Measurements from ENCODE around the gene TRIM65. TPM values are rescaled to one million over a fixed set of nuclear protein-coding genes. Genes with fewer than 3 reads are reported as not detected.
A peak's percentile ranks its signal among the peaks of the same experiment; 100 is the strongest.

The TRIM65 gene
- total and polyA plus RNA-seq, 2 donors from 2014 or later = 11.5 to 23.6 TPM

DNA sequence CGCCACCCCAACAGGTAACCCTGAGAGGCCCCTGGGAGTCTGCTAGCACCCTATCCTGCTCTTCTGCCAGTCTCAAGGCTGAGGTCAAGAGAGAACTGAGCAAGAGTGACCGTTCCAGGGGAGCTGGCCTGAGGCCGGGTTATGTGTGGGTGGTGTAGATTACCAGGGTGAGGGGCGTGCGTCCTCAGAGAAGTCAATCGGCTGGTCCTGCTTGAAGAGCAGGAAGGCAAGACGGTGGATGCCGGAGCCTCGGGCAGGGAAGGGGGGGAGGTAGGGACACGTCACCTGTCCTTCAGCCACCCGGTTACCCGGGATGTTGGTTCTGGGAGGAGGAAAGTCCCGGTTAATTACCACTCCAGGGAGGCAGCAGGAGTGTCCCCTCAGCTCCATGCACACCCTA is 2.6 kb upstream of the TRIM65 start:
- FAIRE-seq (no peak), DNase-seq (peak in 1 of 5 donors; percentile 76)
- Histone ChIP-seq H3K27ac (ENCODE audit: low read depth in 2 of 2, low read length in 2 of 2) (no peak overlapping the region), H3K9ac (ENCODE audit: low read length in 3 of 3) (no peak overlapping the region), H3K4me3 (ENCODE audit: low read length in 3 of 3) (no peak overlapping the region), H3K27me3 (ENCODE audit: control insufficient read depth, insufficient read depth, low read length) (no peaks in the 10 kb centered on the region), H3K36me3 (ENCODE audit: control insufficient read depth in 2 of 3, insufficient read depth in 3 of 3, low read length in 3 of 3) (peaks cover 0 to 26% (median 12%) of the 10 kb centered on the region in 3 donors), H3K9me3 (ENCODE audit: control insufficient read depth in 2 of 3, insufficient read depth in 1 of 3, low read length in 3 of 3) (no peaks in the 10 kb centered on the region), H3K4me1 (ENCODE audit: control insufficient read depth in 2 of 3, insufficient read depth in 2 of 3, low read depth in 1 of 3, low read length in 3 of 3) (peaks cover 0 to 17% (median 9%) of the 10 kb centered on the region in 3 donors)
- TF ChIP-seq, protein P1, sequence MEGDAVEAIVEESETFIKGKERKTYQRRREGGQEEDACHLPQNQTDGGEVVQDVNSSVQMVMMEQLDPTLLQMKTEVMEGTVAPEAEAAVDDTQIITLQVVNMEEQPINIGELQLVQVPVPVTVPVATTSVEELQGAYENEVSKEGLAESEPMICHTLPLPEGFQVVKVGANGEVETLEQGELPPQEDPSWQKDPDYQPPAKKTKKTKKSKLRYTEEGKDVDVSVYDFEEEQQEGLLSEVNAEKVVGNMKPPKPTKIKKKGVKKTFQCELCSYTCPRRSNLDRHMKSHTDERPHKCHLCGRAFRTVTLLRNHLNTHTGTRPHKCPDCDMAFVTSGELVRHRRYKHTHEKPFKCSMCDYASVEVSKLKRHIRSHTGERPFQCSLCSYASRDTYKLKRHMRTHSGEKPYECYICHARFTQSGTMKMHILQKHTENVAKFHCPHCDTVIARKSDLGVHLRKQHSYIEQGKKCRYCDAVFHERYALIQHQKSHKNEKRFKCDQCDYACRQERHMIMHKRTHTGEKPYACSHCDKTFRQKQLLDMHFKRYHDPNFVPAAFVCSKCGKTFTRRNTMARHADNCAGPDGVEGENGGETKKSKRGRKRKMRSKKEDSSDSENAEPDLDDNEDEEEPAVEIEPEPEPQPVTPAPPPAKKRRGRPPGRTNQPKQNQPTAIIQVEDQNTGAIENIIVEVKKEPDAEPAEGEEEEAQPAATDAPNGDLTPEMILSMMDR (IDR thresholded peaks at IDR 0.05; ENCODE audit: borderline replicate concordance, extremely low read depth, insufficient read depth) = no peak
- intact Hi-C loops (cut with DNase I) = no loop called here

DNA sequence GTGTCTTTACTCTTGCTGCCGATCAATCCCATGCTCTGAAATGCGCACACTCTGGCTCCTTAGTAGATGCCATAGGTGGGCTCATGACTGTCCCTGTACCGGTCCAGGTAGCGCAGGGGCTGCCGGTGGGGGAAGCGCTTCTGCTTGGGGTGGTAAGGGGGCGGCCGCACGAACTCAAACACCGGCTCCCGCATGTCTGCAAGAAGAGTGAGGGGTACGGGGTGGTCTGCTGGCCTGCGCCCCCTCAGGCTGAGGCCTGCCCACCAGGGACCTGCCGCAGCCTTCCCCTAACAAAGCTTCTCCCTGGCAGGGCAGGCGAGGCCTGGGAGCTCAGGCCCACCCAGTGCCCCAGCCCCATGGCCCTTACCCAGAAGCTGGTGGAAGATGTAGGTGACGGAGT is 2.0 kb upstream of the TRIM65 start:
- H3K4me1 ChIP-seq (ENCODE audit: control insufficient read depth in 2 of 3, insufficient read depth in 2 of 3, low read depth in 1 of 3, low read length in 3 of 3) = peaks cover 0 to 18% (median 9%) of the 10 kb centered on the region in 3 donors
- H3K36me3 ChIP-seq (ENCODE audit: control insufficient read depth in 2 of 3, insufficient read depth in 3 of 3, low read length in 3 of 3) = peaks cover 0 to 26% (median 12%) of the 10 kb centered on the region in 3 donors
- no peak overlapping the region for H3K27ac ChIP-seq (ENCODE audit: low read depth in 2 of 2, low read length in 2 of 2)
- TF ChIP-seq, protein P1 (IDR thresholded peaks at IDR 0.05; ENCODE audit: borderline replicate concordance, extremely low read depth, insufficient read depth) = no peak
- intact Hi-C loops (cut with DNase I) = no loop called here
- H3K9ac ChIP-seq (ENCODE audit: low read length in 3 of 3) = no peak overlapping the region
- no peaks in the 10 kb centered on the region for H3K27me3 ChIP-seq (ENCODE audit: control insufficient read depth, insufficient read depth, low read length)
- FAIRE-seq (no peak), DNase-seq (peak in 1 of 5 donors; percentile 77)
- no peaks in the 10 kb centered on the region for H3K9me3 ChIP-seq (ENCODE audit: control insufficient read depth in 2 of 3, insufficient read depth in 1 of 3, low read length in 3 of 3)
- H3K4me3 ChIP-seq (ENCODE audit: low read length in 3 of 3) = no peak overlapping the region

DNA sequence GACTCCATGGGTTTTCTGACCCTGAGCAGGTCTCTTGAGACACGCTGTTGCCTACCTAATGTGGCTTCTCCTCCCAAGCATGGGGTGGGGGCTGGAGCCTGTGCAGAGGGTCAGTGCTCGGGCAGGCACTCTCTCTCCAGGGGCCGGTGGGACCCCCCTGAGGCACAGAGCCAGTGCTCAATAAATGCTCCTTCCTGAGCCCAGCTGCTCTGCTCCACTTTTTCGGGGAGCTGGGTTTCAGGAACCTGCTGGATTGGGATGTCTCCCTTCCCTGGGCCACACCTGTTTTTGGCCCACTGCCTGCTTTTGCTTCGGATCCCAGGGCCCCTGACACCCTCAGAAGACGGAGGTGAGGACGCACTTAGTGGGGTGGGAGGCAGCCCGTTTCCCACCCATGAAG is 1.3 kb upstream of the TRIM65 start:
- no peak overlapping the region for H3K27ac ChIP-seq (ENCODE audit: low read depth in 2 of 2, low read length in 2 of 2)
- intact Hi-C loops (cut with DNase I) = no loop called here
- no peak for FAIRE-seq
- no peak overlapping the region for H3K4me3 ChIP-seq (ENCODE audit: low read length in 3 of 3)
- peak in 1 of 5 donors; percentile 74 for DNase-seq
- H3K4me1 ChIP-seq (ENCODE audit: control insufficient read depth in 2 of 3, insufficient read depth in 2 of 3, low read depth in 1 of 3, low read length in 3 of 3) = peaks cover 0 to 18% (median 9%) of the 10 kb centered on the region in 3 donors
- no peaks in the 10 kb centered on the region for H3K9me3 ChIP-seq (ENCODE audit: control insufficient read depth in 2 of 3, insufficient read depth in 1 of 3, low read length in 3 of 3)
- no peak overlapping the region for H3K9ac ChIP-seq (ENCODE audit: low read length in 3 of 3)
- H3K27me3 ChIP-seq (ENCODE audit: control insufficient read depth, insufficient read depth, low read length) = no peaks in the 10 kb centered on the region
- H3K36me3 ChIP-seq (ENCODE audit: control insufficient read depth in 2 of 3, insufficient read depth in 3 of 3, low read length in 3 of 3) = peaks cover 0 to 26% (median 12%) of the 10 kb centered on the region in 3 donors
- TF ChIP-seq, protein P1 (IDR thresholded peaks at IDR 0.05; ENCODE audit: borderline replicate concordance, extremely low read depth, insufficient read depth) = no peak

All from kidney (tissue), 14 donors.